ENCODE measurements around the gene PDILT.

Gene PDILT

GRCh38 chr16:20333120-20333519 is 71.4 kb downstream of the PDILT start:
- H3K4me3 ChIP-seq (ENCODE audit: low read depth, low read length): no peak overlapping the region
- no peak for DNase-seq (ENCODE audit: low read depth)
- TF ChIP-seq, protein P1, sequence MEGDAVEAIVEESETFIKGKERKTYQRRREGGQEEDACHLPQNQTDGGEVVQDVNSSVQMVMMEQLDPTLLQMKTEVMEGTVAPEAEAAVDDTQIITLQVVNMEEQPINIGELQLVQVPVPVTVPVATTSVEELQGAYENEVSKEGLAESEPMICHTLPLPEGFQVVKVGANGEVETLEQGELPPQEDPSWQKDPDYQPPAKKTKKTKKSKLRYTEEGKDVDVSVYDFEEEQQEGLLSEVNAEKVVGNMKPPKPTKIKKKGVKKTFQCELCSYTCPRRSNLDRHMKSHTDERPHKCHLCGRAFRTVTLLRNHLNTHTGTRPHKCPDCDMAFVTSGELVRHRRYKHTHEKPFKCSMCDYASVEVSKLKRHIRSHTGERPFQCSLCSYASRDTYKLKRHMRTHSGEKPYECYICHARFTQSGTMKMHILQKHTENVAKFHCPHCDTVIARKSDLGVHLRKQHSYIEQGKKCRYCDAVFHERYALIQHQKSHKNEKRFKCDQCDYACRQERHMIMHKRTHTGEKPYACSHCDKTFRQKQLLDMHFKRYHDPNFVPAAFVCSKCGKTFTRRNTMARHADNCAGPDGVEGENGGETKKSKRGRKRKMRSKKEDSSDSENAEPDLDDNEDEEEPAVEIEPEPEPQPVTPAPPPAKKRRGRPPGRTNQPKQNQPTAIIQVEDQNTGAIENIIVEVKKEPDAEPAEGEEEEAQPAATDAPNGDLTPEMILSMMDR (IDR thresholded peaks at IDR 0.05; ENCODE audit: low read depth, low read length, missing control alignments): no peak

DNA sequence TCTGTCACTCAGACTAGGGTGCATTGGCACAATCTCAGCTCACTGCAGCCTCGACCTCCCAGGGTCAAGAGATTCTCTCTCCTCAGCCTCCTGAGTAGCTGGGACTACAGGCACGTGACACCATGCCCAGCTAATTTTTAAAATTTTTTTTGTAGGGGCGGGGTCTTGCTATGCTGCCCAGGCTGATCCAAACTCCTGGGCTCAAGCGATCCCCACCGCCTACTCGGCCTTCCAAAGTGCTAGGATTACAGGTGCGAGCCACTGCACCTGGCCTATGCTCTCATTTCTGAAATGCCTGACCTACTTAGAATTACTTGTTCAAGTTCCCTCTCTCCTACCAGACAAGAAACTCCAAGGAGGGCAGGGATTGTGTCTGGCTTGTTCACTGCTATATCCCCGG is 72.1 kb downstream of the PDILT start:
- H3K4me3 ChIP-seq (ENCODE audit: low read depth, low read length): no peak overlapping the region
- TF ChIP-seq, protein P1 (IDR thresholded peaks at IDR 0.05; ENCODE audit: low read depth, low read length, missing control alignments): no peak
- no peak for DNase-seq (ENCODE audit: low read depth)

GRCh38 chr16:20331635-20332034 is 72.9 kb downstream of the PDILT start:
- no peak for DNase-seq (ENCODE audit: low read depth)
- no peak overlapping the region for H3K4me3 ChIP-seq (ENCODE audit: low read depth, low read length)
- TF ChIP-seq, protein P1 (IDR thresholded peaks at IDR 0.05; ENCODE audit: low read depth, low read length, missing control alignments): no peak

DNA sequence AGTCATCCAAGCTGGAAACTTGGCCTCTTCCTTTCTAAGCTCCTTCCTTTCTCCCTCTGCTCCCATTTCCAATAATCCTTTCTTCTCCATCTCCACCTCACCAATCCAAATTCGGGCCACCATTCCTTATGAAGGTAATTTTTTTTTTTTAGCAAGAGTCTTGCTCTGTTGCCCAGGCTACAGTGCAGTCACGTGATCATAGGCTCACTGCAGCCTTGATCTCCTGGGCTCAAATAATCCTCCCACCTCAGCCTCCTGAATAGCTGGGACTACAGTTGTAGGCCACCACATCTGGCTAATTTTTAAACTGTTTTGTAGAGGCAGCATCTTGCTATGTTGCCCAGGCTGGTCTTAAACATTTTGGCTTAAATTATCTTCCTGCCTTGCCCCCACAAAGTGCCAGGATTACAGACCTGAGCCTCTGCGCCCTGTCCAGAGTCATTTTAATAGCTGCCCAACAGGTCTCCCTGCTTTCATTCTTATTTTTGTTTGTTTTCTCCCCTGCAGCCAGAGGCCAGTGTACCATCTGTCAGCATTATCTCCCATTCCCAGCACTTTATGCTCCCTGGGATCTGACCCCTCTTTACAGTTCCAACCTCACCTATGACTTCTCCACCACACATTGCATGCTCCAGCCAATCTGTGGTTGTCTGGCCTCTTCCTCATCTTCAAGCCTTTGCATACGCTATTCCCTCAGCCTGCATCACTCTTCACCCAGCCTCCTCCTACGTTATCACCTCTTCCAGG is 75.0 kb downstream of the PDILT start:
- TF ChIP-seq, protein P1 (IDR thresholded peaks at IDR 0.05; ENCODE audit: low read depth, low read length, missing control alignments): no peak
- no peak for DNase-seq (ENCODE audit: low read depth)
- no peak overlapping the region for H3K4me3 ChIP-seq (ENCODE audit: low read depth, low read length)

GRCh38 chr16:20327444-20328041 is 77.0 kb downstream of the PDILT start, which contains the start of gene GP2:
GP2 (minus strand) TSS chr16:20327513; CDS start chr16:20326431, 1,082 bp downstream.
- DNase-seq (ENCODE audit: low read depth): no peak
- TF ChIP-seq, protein P1 (IDR thresholded peaks at IDR 0.05; ENCODE audit: low read depth, low read length, missing control alignments): no peak
- no peak within 1 kb of the TSS for H3K4me3 ChIP-seq (ENCODE audit: low read depth, low read length)

- TF ChIP-seq, protein P1 (IDR thresholded peaks at IDR 0.05; ENCODE audit: low read depth, low read length, missing control alignments): no peak
- H3K4me3 ChIP-seq (ENCODE audit: low read depth, low read length): no peak overlapping the region
- no peak for DNase-seq (ENCODE audit: low read depth)
Measured at GRCh38 chr16:20326321-20326720, 78.2 kb downstream of the PDILT start.
